Type B pancreatic cell (in vitro differentiated cells): ENCODE results near the gene SH2D6. TPM values are rescaled to one million over a fixed set of nuclear protein-coding genes. Genes with fewer than 3 reads are reported as not detected.

ENCODE experiments used
- DNase-seq: peaks from one replicate; pipeline ENCODE4 v3.0.0; 2021; ENCODE audit warnings: mixed read lengths; ENCODE audit not compliant: unreplicated experiment; ENCODE audit errors: extremely low spot score
- H3K27ac Mint-ChIP-seq: 2 replicates; pipeline ENCODE4 v1.8.0; 2021; ENCODE audit warnings: mild to moderate bottlenecking, mixed read lengths
- H3K27me3 Mint-ChIP-seq: 2 replicates; pipeline ENCODE4 v1.8.0; 2021; ENCODE audit warnings: mixed read lengths
- H3K36me3 Mint-ChIP-seq: 2 replicates; pipeline ENCODE4 v1.8.0; 2021; ENCODE audit warnings: mixed read lengths
- H3K4me1 Mint-ChIP-seq: one replicate; pipeline ENCODE4 v1.8.0; 2021; ENCODE audit warnings: mixed read lengths; ENCODE audit not compliant: unreplicated experiment
- H3K4me3 Mint-ChIP-seq: 2 replicates; pipeline ENCODE4 v1.8.0; 2021; ENCODE audit warnings: mild to moderate bottlenecking, mixed read lengths
- H3K9me3 Mint-ChIP-seq: 2 replicates; pipeline ENCODE4 v1.8.0; 2021; ENCODE audit warnings: mixed read lengths
- total RNA-seq: library from RNA; stranded (reverse); gene quantifications from 2 replicates; pipeline ENCODE4 v1.2.1, GENCODE V29; 2021; ENCODE audit warnings: low replicate concordance
- TF ChIP-seq, protein P1 (sequence below): fragments of 200-600 bp; sonication (generic); conservative IDR thresholded peaks from 2 replicates; pipeline ENCODE4 v1.5.0; 2021; ENCODE audit warnings: antibody characterized with exemption, mild to moderate bottlenecking

SH2D6 gene
- total RNA-seq, 1 donor from 2014 or later: 0.97 TPM

- Mint-ChIP-seq H3K4me1 (no peaks in the 10 kb centered on the region), H3K27me3 (no peaks in the 10 kb centered on the region), H3K4me3 (no peak overlapping the region), H3K9me3 (no peaks in the 10 kb centered on the region), H3K36me3 (peaks cover 12% of the 10 kb centered on the region), H3K27ac (no peak overlapping the region)
- DNase-seq: no peak
- TF ChIP-seq, protein P1, sequence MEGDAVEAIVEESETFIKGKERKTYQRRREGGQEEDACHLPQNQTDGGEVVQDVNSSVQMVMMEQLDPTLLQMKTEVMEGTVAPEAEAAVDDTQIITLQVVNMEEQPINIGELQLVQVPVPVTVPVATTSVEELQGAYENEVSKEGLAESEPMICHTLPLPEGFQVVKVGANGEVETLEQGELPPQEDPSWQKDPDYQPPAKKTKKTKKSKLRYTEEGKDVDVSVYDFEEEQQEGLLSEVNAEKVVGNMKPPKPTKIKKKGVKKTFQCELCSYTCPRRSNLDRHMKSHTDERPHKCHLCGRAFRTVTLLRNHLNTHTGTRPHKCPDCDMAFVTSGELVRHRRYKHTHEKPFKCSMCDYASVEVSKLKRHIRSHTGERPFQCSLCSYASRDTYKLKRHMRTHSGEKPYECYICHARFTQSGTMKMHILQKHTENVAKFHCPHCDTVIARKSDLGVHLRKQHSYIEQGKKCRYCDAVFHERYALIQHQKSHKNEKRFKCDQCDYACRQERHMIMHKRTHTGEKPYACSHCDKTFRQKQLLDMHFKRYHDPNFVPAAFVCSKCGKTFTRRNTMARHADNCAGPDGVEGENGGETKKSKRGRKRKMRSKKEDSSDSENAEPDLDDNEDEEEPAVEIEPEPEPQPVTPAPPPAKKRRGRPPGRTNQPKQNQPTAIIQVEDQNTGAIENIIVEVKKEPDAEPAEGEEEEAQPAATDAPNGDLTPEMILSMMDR: no peak
Observed at GRCh38 chr2:85387754-85388153, 30.8 kb upstream of the SH2D6 start.

DNA sequence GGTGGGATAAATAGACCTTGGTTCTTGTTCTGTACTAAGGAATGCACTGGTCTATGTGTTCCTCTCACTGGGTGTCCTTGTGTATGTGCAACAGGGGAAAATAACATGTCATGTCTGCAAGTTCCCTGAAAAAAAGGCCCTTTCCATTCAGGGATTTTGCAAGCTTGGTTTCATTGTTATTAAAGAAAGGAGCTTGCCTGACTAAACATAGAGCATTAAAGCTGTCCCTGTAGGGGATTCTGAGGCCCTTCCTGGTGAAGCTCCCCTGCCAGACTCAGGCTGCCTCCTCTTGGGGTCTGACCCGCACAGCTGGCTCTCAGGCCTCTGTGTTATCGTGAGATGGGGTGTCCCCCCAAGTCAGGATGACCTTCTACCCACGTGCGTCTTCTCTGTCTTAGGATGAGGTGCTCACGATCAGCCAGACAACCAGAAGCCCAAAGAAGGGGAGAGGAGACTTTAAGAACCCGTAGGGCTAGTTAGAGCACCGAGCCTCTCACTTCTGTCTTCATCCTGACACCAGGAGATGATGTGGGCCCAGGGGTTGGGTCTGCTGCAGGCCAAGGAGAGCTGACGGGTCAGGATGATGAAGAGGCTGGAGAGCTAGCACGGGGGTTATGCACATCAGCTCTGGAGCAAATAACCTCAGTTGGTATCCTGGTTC lies 29.5 kb upstream of the SH2D6 start:
- no peaks in the 10 kb centered on the region for H3K27me3 Mint-ChIP-seq
- H3K36me3 Mint-ChIP-seq: peaks cover 13% of the 10 kb centered on the region
- H3K4me1 Mint-ChIP-seq: peaks cover 3% of the 10 kb centered on the region
- H3K9me3 Mint-ChIP-seq: no peaks in the 10 kb centered on the region
- no peak overlapping the region for H3K27ac Mint-ChIP-seq
- no peak overlapping the region for H3K4me3 Mint-ChIP-seq
- DNase-seq: no peak
- TF ChIP-seq, protein P1: no peak

- Mint-ChIP-seq H3K9me3 (no peaks in the 10 kb centered on the region), H3K36me3 (peaks cover 7% of the 10 kb centered on the region), H3K4me1 (peaks cover 5% of the 10 kb centered on the region), H3K27ac (no peak overlapping the region), H3K27me3 (no peaks in the 10 kb centered on the region), H3K4me3 (no peak overlapping the region)
- no peak for DNase-seq
- TF ChIP-seq, protein P1: peak; percentile 71
Observed at GRCh38 chr2:85390941-85391669, 27.4 kb upstream of the SH2D6 start.

DNA sequence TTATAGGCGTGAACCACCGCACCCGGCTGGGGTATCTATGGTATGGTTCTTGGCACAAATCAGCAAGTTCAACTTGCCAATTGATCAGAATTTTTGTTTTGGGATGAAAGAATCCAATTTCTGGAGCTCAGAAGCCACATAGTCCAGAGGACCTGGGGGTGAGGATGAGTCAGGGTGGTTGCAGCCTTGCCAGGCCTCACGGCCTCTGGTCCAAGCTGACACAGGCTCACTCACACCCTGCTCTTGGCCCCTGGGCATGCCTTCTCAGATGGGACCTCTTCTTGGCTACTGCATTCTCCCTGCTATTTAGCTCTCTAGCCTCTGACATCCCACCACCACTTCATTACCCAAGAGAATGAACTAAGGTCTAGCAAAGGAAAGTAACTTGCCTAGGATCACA lies 24.7 kb upstream of the SH2D6 start:
- peaks cover 16% of the 10 kb centered on the region for H3K4me1 Mint-ChIP-seq

DNA sequence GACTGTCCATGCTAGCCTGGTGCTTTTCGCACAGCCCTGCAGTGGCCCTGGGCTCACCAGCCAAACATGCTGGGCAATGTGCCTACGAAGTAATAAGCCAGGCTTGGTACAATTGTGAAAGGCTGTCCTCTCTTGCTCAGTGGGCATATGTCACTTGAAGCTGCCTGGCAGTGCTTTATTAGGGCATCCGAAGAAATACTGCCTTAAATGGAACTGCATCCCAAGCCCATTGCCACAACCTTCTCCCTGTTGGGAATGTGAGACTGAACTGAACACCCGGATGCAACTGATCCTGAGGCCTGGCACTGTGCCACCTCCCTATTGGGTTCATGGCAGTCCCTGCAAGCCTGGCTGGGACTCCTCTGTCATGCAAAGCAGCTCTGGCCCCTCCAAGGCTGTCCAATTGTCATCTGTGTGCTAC lies 24.2 kb upstream of the SH2D6 start:
- Mint-ChIP-seq H3K27me3 (no peaks in the 10 kb centered on the region), H3K4me1 (peaks cover 16% of the 10 kb centered on the region), H3K9me3 (no peaks in the 10 kb centered on the region), H3K36me3 (peaks cover 3% of the 10 kb centered on the region), H3K4me3 (no peak overlapping the region), H3K27ac (peak overlapping the region; percentile 45)
- TF ChIP-seq, protein P1: no peak
- no peak for DNase-seq

More for the DNA sequence above, 24.7 kb upstream of the SH2D6 start:
- Mint-ChIP-seq H3K27me3 (no peaks in the 10 kb centered on the region), H3K27ac (peak overlapping the region; percentile 45), H3K36me3 (peaks cover 3% of the 10 kb centered on the region), H3K9me3 (no peaks in the 10 kb centered on the region), H3K4me3 (no peak overlapping the region)
- TF ChIP-seq, protein P1: no peak
- no peak for DNase-seq
